Fibroblast of lung (primary cell): ENCODE measurements around the gene RERE. TPM values are rescaled to one million over a fixed set of nuclear protein-coding genes. Genes with fewer than 3 reads are reported as not detected.
A peak's percentile ranks its signal among the peaks of the same experiment; 100 is the strongest.
"Not testable (repeated sequence)": the region's sequence is repeated elsewhere in the genome, so short reads cannot be mapped to it uniquely, and the experiment has no call there.

Experiments used
- DNase-seq, 2 donors: peaks; one replicate each; pipeline versions ENCODE4 v3.0.0 to v3.0.0-alpha.2; 2010; ENCODE audit warnings: low read depth in 2 of 2
- H2AFZ ChIP-seq: 2 replicates; pipeline ENCODE4 v1.5.1; 2012; ENCODE audit warnings: low read length, control low read depth, inconsistent platforms
- H3K27ac ChIP-seq: 2 replicates; pipeline ENCODE4 v1.5.1; 2011; ENCODE audit warnings: low read length, control low read depth; ENCODE audit not compliant: insufficient read depth
- H3K27me3 ChIP-seq: 2 replicates; pipeline ENCODE4 v1.5.1; 2011; ENCODE audit warnings: mild to moderate bottlenecking, low read length; ENCODE audit not compliant: control insufficient read depth, insufficient read depth
- H3K36me3 ChIP-seq: 2 replicates; pipeline ENCODE4 v1.5.1; 2011; ENCODE audit warnings: low read length; ENCODE audit not compliant: control insufficient read depth, insufficient read depth
- H3K4me1 ChIP-seq: 2 replicates; pipeline ENCODE4 v1.5.1; 2011; ENCODE audit warnings: low read length; ENCODE audit not compliant: control insufficient read depth, insufficient read depth; ENCODE audit errors: extremely low read depth
- H3K4me2 ChIP-seq: 2 replicates; pipeline ENCODE4 v1.5.1; 2011; ENCODE audit warnings: low read length, control low read depth; ENCODE audit not compliant: insufficient read depth; ENCODE audit errors: extremely low read depth
- H3K4me3 ChIP-seq, 4 experiments: fragments of 200-600 bp in 1 of 4; sonication (generic) in 1 of 4; replicated peaks in 1 of 4; 2 replicates each; pipeline ENCODE4 v1.5.1; 2011 to 2016; ENCODE audit warnings: low read length in 4 of 4, low read depth in 3 of 4, mild to moderate bottlenecking in 3 of 4, control low read depth in 2 of 4, inconsistent platforms in 1 of 4, mixed read lengths in 1 of 4; ENCODE audit not compliant: insufficient read depth in 1 of 4; ENCODE audit errors: control extremely low read depth in 1 of 4
- H3K79me2 ChIP-seq: 2 replicates; pipeline ENCODE4 v1.5.1; 2012; ENCODE audit warnings: mild to moderate bottlenecking, low read length, inconsistent platforms; ENCODE audit not compliant: control insufficient read depth, insufficient read depth
- H3K9ac ChIP-seq: 2 replicates; pipeline ENCODE4 v1.5.1; 2011; ENCODE audit warnings: mild to moderate bottlenecking, low read length, control low read depth; ENCODE audit not compliant: insufficient read depth
- H3K9me3 ChIP-seq: 2 replicates; pipeline ENCODE4 v1.5.1; 2012; ENCODE audit warnings: low read depth, low read length; ENCODE audit not compliant: control insufficient read depth, insufficient read depth
- H4K20me1 ChIP-seq: 2 replicates; pipeline ENCODE4 v1.5.1; 2011; ENCODE audit warnings: low read length; ENCODE audit not compliant: control insufficient read depth, insufficient read depth; ENCODE audit errors: extremely low read depth
- CTCF ChIP-seq, 2 donors: IDR thresholded peaks in 1 of 2; conservative IDR thresholded peaks in 1 of 2; 1 replicate in 1 of 2; 2 replicates in 1 of 2; pipeline ENCODE4 v1.5.1; 2011 to 2012; ENCODE audit warnings: low read length in 2 of 2, control low read depth in 1 of 2, inconsistent platforms in 1 of 2, low read depth in 1 of 2, mild to moderate bottlenecking in 1 of 2
- EZH2 ChIP-seq: IDR thresholded peaks from 2 replicates; pipeline ENCODE4 v1.5.1; 2012; ENCODE audit warnings: low read length, control low read depth, mild to moderate bottlenecking; ENCODE audit errors: missing control alignments
- polyA plus RNA-seq, 2 donors: library from polyadenylated mRNA; depleted of rRNA in 1 of 2; stranded (reverse) in 1 of 2; unstranded in 1 of 2; fragments of >200 nt; gene quantifications; 2 replicates each; pipeline ENCODE4 v1.2.1, GENCODE V29; 2011 to 2012; ENCODE audit warnings: missing spikeins in 1 of 2
- total RNA-seq: library from RNA; depleted of rRNA; stranded (reverse); fragments of >200 nt; gene quantifications from 2 replicates; pipeline ENCODE4 v1.2.1, GENCODE V29; 2014

The RERE gene
- total and polyA plus RNA-seq, 2 donors (not counting 1 experiment from before 2014, with no cell fraction given) = 3.7 to 51.0 TPM

GRCh38 chr1:8382051-8382505, 435.4 kb downstream of the RERE start:
- peaks cover 2% of the 10 kb centered on the region for H4K20me1 ChIP-seq
- no peak overlapping the region for H3K4me3 ChIP-seq
- H2AFZ ChIP-seq = no peak overlapping the region
- no peak overlapping the region for H3K4me2 ChIP-seq
- H3K27me3 ChIP-seq = no peaks in the 10 kb centered on the region
- H3K9me3 ChIP-seq = no peaks in the 10 kb centered on the region
- no peak overlapping the region for H3K9ac ChIP-seq
- DNase-seq = peak in 1 of 2 donors; percentile 61
- peaks cover 6% of the 10 kb centered on the region for H3K36me3 ChIP-seq
- H3K27ac ChIP-seq = no peak overlapping the region
- H3K4me1 ChIP-seq = peaks cover 20% of the 10 kb centered on the region
- peaks cover 75% of the 10 kb centered on the region for H3K79me2 ChIP-seq
- TF ChIP-seq EZH2 = no peak
- TF ChIP-seq CTCF (conservative IDR thresholded peaks at IDR 0.05 in 1 of 2, IDR thresholded peaks at IDR 0.05 in 1 of 2; ENCODE audit: low read depth in 1 of 2, low read length in 2 of 2) = no peak

- Histone ChIP-seq H3K79me2 (peaks cover 73% of the 10 kb centered on the region), H3K9ac (no peak overlapping the region), H3K27me3 (no peaks in the 10 kb centered on the region), H3K9me3 (no peaks in the 10 kb centered on the region), H3K4me2 (no peak overlapping the region), H3K4me3 (no peak overlapping the region), H2AFZ (no peak overlapping the region), H4K20me1 (peaks cover 2% of the 10 kb centered on the region), H3K4me1 (peaks cover 20% of the 10 kb centered on the region), H3K36me3 (peaks cover 6% of the 10 kb centered on the region), H3K27ac (no peak overlapping the region)
- DNase-seq = no peak
- TF ChIP-seq EZH2 (no peak), CTCF (conservative IDR thresholded peaks at IDR 0.05 in 1 of 2, IDR thresholded peaks at IDR 0.05 in 1 of 2; ENCODE audit: low read depth in 1 of 2, low read length in 2 of 2) (no peak)
Measured at GRCh38 chr1:8381618-8382017, 435.8 kb downstream of the RERE start.

GRCh38 chr1:8380310-8380709, 437.1 kb downstream of the RERE start:
- not testable (repeated sequence) for H3K27ac ChIP-seq, H3K27me3 ChIP-seq, H2AFZ ChIP-seq, H3K4me3 ChIP-seq, DNase-seq, H3K36me3 ChIP-seq, H3K9ac ChIP-seq, H4K20me1 ChIP-seq, H3K4me2 ChIP-seq, H3K9me3 ChIP-seq
- Histone ChIP-seq H3K4me1 (peaks cover 20% of the 10 kb centered on the region), H3K79me2 (peaks cover 78% of the 10 kb centered on the region)
